ENCODE measurements around the gene CHML.

The CHML gene

GRCh38 chr1:241645199-241645598 lies 5.0 kb upstream of the CHML start:
- no peak for DNase-seq (ENCODE audit: low spot score)

GRCh38 chr1:241644259-241644658 lies 4.1 kb upstream of the CHML start:
- DNase-seq (ENCODE audit: low spot score) = no peak

GRCh38 chr1:241642593-241642944 lies 2.4 kb upstream of the CHML start:
- DNase-seq (ENCODE audit: low spot score) = no peak

GRCh38 chr1:241641773-241642592 lies 1.8 kb upstream of the CHML start:
- DNase-seq (ENCODE audit: low spot score) = no peak

- no peak for DNase-seq (ENCODE audit: low spot score)
Observed at GRCh38 chr1:241640867-241641622, 876 bp upstream of the CHML start.

GRCh38 chr1:241639623-241640148 lies 483 bp downstream of the CHML start:
- DNase-seq (ENCODE audit: low spot score) = no peak

GRCh38 chr1:241638909-241639622 lies 1.1 kb downstream of the CHML start:
- DNase-seq (ENCODE audit: low spot score) = no peak

DNA sequence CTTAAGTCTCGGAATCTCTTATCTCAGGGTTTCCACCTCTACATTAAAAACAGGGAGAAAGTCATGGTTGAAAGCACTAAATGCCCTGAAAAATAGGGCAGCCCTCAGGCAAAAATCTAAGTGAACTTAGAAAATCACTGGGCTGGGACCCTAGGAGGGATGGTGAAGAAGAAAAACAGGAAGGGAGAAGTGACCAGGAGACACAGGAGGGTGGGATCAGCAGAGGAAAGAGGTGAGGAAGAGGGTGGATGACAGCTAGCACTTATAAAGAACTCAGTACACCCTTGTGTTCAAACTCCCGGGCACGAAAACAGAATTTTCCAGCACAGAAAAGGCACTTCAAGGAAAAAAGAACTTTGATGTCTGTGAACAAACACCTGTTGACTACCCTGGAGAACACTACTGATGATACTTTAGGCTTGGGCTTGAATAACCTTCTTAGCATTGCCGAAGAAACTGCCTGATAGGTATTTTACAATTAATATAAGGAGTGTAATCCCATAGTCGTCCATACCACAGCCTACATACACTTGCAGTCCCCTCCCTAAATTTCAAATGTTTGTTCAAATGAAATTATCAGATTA lies 2.0 kb downstream of the CHML start:
- DNase-seq (ENCODE audit: low spot score) = no peak

GRCh38 chr1:241637604-241638003 lies 2.6 kb downstream of the CHML start:
- DNase-seq (ENCODE audit: low spot score) = no peak

- DNase-seq (ENCODE audit: low spot score) = no peak
Observed at GRCh38 chr1:241637046-241637590, 3.1 kb downstream of the CHML start.

- no peak for DNase-seq (ENCODE audit: low spot score)
Observed at GRCh38 chr1:241636291-241636690, 3.9 kb downstream of the CHML start.

- DNase-seq (ENCODE audit: low spot score) = no peak
Observed at GRCh38 chr1:241635556-241636152, 4.5 kb downstream of the CHML start.

GRCh38 chr1:241632987-241633386 lies 7.2 kb downstream of the CHML start:
- no peak for DNase-seq (ENCODE audit: low spot score)

DNA sequence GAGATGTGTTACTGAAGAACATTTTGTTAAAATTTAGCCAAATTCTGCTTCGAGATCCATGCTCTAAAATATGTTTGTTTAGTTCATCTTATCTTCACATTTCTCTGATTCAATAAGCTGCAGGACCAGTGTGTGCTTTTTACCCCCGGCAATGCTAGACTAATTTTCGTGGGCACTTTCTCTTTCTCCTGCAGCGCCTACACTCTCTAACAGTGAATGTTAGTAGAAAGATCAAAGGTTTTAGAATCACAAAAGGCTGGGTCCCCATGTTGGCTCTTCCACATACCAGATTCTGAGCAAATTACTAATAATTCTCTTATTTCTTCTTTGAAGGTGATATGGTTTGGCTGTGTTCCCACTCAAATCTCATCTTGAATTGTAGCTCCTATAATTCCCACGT lies 8.5 kb downstream of the CHML start:
- DNase-seq (ENCODE audit: low spot score) = no peak

- DNase-seq (ENCODE audit: low spot score) = no peak
Observed at GRCh38 chr1:241630899-241631298, 9.3 kb downstream of the CHML start.

GRCh38 chr1:241630476-241630875 lies 9.7 kb downstream of the CHML start:
- DNase-seq (ENCODE audit: low spot score) = no peak

- DNase-seq (ENCODE audit: low spot score) = no peak
Observed at GRCh38 chr1:241630005-241630404, 10.2 kb downstream of the CHML start.

GRCh38 chr1:241627453-241628259 lies 12.5 kb downstream of the CHML start:
- DNase-seq (ENCODE audit: low spot score) = peak; percentile 67

- no peak for DNase-seq (ENCODE audit: low spot score)
Observed at GRCh38 chr1:241624935-241625334, 15.2 kb downstream of the CHML start.

GRCh38 chr1:241622669-241623068 lies 17.5 kb downstream of the CHML start:
- no peak for DNase-seq (ENCODE audit: low spot score)

DNA sequence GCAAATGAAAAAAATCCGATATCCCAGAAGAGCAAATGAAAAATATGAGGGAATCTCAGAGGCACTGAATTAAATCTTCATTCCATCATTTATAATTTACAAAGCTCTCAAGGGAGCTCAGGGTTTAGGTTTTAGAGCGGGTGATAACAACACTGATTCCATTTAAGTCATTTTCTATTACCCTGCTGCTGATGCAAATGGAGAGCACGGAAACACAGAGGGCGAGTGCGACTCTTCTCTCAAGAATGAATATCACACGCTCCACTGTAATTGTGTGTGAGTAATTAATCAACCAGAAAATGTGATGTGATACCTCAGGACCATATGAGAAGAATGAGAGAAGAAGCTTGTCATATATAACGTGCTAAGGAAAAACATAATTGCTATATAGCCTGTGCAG lies 22.7 kb downstream of the CHML start:
- DNase-seq (ENCODE audit: low spot score) = no peak

Data from CD4-positive, alpha-beta T cell treated with Interleukin-15 for 4 hours (primary cell).